GM21786 (cell line): ENCODE results near the gene PEA15.

Experiments
- ATAC-seq: cut with Tn5 transposase; IDR thresholded peaks from one replicate; pipeline ENCODE4 v1.9.1; 2021; ENCODE audit not compliant: unreplicated experiment

The PEA15 gene

DNA sequence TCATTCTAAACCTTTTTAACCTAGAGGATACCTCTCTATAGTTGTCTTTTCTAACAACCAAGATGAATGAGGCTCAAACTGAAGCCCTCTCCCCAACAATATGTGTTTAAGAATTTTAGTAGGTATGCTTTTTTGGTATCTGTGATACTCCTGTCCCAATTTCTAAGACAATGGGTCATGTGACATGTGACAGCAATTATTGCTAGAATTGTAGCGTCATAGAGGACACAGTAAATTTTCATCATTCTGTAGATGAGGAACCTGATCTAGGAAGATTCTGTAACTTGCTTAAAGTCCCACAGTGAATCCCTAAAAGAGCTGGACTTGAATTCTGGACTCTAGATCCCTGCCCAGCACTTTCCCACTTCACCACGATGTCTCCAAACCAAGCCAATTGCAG lies 26.5 kb upstream of the PEA15 start:
- ATAC-seq, result no peak

DNA sequence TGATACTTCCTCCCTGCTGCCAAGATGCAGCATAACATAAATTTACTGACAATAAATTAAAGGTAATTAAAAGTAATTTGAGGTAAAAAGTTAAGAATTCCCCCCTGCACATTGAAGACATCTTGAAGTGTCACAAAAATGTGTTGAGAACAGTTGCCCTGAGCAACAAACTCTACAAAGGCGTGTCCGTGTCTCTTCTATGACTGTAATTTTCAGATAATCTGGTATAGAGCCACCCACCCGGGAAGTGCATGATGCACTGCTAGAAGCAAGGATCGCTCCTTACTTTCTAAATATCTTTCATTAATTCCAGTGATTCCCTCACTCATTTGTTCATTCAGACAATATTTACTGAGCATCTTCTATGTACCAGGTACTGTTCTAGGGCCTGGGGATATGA lies 25.8 kb upstream of the PEA15 start:
- ATAC-seq, result no peak

GRCh38 chr1:160186246-160186645 lies 18.9 kb upstream of the PEA15 start:
- ATAC-seq, result no peak

- ATAC-seq, result no peak
Measured at GRCh38 chr1:160186729-160187128, 18.5 kb upstream of the PEA15 start.

DNA sequence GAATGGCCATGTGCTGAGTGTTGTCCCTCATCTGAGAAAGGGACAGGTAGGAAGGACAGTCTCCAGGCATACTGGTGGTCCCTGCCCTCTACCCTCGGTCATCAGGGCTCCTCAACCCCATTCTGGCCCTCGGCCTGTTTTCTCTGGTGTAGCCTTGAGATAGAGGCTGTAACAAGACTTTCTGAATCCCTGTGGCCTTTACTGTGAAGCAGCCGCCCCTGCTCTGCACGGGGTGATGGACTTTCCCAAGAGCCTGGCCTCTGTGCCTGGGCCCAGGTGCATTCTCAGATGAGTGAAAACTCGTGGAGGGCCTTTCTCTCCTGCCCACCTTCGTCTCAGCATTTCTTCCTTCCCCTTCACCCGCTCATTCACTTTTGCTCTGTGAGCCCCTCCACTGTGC lies 17.8 kb upstream of the PEA15 start:
- ATAC-seq, result no peak

- ATAC-seq, result no peak
Measured at GRCh38 chr1:160188341-160188740, 16.8 kb upstream of the PEA15 start.

- no peak for ATAC-seq
Measured at GRCh38 chr1:160189649-160190625, 15.2 kb upstream of the PEA15 start, which contains the start of gene CASQ1. Gene CASQ1, plus strand, starts transcription at chr1:160190575. Its CDS starts 177 bp downstream, at chr1:160190752.

GRCh38 chr1:160191756-160192155 lies 13.4 kb upstream of the PEA15 start:
- ATAC-seq, result no peak

DNA sequence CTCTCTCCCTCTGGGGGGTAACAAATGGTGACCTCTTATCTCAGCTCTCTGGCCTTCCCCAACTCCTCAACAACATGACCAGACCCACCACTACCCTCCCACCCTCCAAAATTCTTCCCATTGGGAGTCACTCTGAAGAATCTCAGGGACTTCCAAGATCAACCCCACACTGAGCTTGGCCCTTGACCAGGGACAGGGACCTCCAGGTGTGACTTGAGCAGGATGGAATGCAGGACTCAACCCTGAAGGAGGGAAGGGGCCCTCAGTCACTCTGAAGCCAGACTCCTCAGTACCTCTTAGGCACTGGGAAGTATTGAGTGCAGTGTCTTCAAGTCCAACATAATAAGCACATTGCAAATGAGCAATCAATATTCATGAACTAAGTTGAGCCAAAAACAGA lies 12.9 kb upstream of the PEA15 start:
- ATAC-seq, result no peak

- no peak for ATAC-seq
Measured at GRCh38 chr1:160193091-160193819, 11.9 kb upstream of the PEA15 start.

GRCh38 chr1:160193832-160194736 lies 11.1 kb upstream of the PEA15 start:
- ATAC-seq, result no peak

DNA sequence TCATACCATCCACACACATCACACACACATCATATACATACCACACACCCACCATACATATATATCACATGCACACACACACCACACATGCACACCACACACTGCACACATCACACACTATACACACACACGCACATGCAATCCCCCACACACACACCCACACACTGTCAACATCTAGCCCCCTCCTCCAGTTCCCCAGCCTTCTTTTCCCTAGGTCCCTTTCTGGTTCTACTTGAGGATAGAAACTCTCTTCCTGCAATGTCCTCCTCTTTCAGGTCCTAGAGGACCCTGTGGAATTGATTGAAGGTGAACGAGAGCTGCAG lies 10.5 kb upstream of the PEA15 start:
- ATAC-seq, result no peak

GRCh38 chr1:160196143-160196542 lies 9.0 kb upstream of the PEA15 start:
- no peak for ATAC-seq

DNA sequence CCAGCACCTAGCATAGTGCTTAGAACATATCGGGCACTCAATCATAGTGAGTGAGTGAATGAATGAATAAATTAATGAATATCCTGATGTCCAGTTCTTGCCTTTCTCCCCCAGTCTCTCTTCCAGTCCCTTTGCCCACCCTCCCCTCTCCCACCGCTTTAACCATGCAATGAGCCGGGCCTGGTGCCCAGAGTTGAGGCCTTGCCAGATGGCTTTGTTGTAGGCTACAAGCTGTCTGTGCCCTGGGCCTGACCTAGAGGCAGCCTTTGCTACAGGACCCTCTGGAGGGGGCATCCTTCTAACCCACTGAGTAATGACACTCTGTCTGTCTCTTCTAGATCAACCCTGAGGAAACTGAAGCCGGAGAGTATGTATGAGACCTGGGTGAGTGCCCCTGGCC lies 8.0 kb upstream of the PEA15 start:
- ATAC-seq, result no peak

DNA sequence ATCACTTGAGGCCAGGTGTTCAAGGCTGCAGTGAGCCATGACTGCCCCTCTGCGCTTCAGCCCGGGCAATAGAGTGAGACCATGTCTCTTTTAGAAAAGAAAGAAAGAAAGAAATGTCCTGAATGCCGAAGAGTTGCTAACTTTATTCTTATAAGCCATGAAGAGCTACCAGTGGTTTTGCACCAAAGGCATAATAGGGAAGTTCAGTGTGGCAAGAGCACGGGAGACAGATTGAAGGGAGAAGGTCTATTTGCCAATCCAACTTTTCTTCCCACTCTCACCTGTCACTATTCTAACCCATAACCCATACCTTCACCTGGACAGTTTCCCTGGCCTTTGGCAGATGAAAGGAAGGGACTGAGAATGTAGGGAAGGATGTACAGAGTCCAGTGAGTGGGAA lies 4.4 kb upstream of the PEA15 start:
- no peak for ATAC-seq

DNA sequence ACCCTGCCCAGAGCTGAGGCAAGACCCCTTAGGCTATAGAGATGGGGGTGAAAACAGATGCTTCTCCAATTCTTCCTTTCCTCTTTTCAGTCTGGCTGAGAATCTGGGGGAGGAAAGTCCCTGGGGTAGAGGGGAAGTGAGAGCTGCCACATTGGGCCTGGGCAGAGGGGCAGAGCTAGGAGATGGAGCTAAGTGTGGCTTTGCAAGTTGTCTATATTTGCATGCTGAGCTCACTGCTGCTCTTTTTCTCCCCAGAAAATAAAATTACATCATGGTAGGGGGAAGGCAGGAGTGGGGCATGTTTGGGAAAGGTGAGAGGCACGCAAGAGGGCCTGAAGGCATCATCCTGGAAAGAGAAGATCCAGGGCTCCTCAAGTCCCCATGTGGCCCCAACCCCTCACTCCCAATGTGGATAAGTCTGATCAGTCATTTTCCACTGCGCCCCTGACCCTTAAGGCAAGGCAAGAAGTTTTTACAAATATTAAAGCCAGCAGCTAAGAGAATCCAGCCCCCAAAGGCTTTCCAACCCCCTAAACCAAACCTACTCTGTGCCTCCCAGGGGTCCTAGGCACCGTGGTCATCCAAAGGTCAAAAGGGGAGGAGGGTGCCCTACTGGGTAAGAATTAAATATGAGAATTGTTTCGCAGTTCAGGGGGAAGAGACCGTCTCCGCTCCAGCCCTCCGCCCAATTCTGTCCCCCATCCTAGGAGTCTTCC lies 500 bp upstream of the PEA15 start:
- ATAC-seq, result peak; percentile 71

DNA sequence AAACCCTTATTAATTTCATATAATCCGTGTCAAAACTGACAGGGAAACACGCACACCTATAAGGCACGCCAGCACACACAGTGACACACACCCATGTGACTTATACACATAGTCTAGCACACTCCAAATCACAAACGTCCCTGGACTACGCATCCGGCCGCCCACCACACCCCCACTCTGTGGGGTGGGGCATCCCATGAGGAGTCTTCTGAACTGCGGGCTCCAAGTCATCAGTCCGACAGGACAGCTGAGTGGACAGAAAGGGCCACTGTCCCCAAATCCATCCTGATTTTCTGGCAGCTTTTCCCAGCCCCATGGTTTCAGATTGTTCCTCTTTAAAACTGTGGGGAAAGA lies 829 bp downstream of the PEA15 start:
- no peak for ATAC-seq

DNA sequence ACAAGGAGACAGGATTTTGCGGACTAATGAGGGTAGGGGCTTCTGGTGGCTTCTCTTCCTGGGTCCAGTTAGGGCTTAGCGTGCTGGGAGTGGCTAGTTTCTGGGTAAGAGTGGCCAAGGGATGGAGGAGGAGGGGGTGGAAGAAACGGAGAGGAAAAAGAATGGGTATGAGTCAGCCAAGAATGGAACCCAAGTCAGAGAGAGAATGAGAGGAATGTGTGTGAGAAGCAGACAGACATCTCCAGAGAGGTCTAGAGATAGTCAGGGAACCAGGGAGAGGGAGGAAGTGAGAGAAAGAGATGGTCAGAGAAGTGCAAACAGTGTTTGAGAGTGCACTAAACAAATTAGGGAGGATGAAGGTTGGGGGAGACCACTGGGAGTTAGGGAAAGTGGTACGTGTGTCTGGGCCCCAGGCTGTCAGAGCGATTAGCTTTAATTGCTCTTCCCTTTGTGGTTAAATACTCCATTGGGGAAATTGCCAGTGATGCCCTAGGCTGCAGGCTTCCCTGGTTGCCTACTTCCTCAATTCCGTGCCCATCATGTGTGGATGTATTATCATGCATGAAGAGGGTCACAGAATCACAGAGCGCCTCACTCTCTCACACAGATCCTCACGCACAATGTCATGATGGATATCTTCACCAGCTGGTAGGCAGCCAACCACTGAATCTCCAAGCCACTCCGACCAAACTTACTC lies 1.4 kb downstream of the PEA15 start:
- ATAC-seq, result no peak

DNA sequence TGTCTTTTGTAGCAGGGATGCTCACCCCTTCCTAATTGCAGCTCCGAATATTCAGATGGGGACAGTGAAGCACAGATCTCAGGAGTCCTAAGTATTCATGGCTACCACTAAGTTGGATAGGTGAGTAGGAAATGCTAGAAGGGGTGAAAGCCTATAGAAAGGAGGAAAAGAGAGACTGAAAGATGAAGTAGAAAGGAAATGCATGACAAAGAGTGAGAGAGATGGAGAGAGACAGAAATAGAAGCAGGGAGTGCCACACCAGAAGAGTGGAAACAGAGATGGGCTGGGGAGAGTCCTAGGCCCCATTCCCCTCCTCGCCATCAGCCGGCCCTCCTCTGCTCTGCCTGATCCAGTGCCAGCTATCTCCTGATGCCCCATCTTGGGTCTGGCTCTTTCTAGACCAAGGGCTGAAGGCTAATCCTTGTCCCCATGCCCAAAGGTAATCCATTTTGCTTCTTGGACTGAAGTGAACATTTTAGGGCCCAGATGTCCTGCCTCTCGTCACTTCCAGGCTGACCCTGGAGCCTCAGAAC lies 2.0 kb downstream of the PEA15 start:
- ATAC-seq, result no peak
